ENCODE results near the gene ING4. TPM values are rescaled to one million over a fixed set of nuclear protein-coding genes. Genes with fewer than 3 reads are reported as not detected.

The ING4 gene
- polyA plus RNA-seq, 6 donors from 2014 or later = 93.5 to 139 (median 112) TPM

DNA sequence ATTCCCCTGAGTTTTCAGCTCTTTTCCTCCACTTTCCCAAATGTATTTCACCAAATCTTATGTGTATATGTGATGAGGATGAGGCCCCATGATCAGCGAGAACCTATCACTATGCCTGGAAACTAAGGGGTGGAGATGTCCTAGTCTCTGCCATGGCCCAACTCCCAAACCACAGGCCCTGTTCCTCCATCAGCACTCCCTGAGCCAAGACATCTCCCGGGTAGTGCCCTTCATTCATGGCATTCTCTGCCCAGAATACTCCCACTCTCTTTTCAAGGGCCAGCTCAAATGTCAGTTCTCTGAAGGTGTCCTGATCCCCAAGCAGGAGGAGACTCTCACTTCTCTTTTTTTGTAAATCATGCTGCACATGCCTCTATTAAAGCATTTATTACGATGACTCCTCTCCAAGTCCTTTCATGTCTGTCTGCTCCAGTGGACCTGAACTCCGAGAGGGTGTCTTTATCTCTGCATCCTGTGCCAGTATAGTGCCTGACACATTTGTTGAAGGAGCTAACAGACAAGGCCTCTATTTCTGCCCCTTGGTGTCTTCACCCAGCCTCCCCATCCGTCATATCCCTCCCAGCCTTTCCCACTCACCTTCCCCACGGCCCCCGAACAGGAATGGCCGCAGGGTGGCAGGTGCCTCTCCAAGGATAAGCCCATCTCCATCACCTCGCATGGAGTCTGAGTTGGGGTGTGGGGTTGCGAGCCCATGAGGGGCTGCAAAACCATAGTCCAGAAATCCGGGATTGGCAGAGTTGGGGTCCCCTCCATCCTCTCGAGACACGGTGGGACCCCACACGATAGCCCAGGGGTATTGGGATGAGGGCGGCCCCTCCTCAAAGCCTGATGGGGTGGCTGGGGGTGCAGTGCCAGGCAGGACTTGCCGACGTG is 34.0 kb upstream of the ING4 start:
- peak; percentile 72 for DNase-seq
- peaks cover 5 to 11% (median 8%) of the 10 kb centered on the region in 3 donors for H3K27me3 Mint-ChIP-seq
- H3K27ac Mint-ChIP-seq = peak overlapping the region; percentile 24 to 95 (median 82)
- peaks cover 0 to 7% of the 10 kb centered on the region in 2 donors for H3K36me3 Mint-ChIP-seq
- peaks cover 67 to 74% (median 70%) of the 10 kb centered on the region in 3 donors for H3K4me1 Mint-ChIP-seq
- peak; percentile 90 for ATAC-seq (ENCODE audit: low read depth in 2 of 2)
- H3K9me3 Mint-ChIP-seq = no peaks in the 10 kb centered on the region
- peak overlapping the region; percentile 29 to 88 (median 58) for H3K4me3 Mint-ChIP-seq

DNA sequence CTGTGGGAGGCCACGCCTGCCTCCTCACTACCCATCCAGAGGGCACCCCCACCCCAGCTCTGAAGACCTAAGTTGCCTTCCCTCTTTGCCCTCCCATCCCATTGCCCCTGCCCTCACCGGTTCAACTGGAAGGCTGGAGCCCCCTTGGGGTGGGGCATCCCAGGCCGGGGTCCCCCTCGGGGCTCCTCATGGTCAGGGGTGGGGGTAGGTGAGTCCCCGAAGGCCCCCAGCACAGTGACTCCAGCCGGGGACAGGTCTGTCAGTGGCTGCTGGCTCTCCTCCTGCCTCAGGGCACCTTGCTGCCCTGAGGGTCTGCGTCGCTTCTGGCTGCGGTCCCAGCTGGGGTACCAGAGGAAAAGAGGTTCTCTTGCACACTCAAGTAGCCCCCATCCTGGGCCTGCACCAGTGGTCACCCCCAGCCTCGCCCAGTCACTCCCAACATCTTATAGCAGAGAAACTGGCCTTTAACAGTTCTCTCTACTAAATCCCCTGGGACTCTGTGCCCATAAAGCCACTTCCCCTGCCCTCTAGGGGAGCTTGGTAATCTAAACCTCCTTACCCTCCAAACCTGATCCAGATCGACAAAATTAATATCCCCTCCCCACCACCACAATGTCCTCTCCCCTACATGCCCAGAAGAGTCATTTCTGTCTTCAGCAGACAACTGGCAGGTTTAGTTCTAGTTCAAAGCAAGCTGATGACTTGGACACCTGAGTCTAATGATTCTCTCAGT is 32.6 kb upstream of the ING4 start:
- H3K27ac Mint-ChIP-seq = peak overlapping the region in 3 of 6 donors; percentile 43 to 84 (median 67)
- no peak for DNase-seq
- peaks cover 57 to 72% (median 61%) of the 10 kb centered on the region in 3 donors for H3K4me1 Mint-ChIP-seq

GRCh38 chr12:6694701-6695100 is 31.8 kb upstream of the ING4 start:
- Mint-ChIP-seq H3K4me1 (peaks cover 61 to 79% (median 65%) of the 10 kb centered on the region in 3 donors), H3K27ac (peak overlapping the region in 3 of 6 donors; percentile 10 to 76 (median 37)), H3K4me3 (peak overlapping the region in 2 of 8 donors; percentile 28 to 30), H3K9me3 (no peaks in the 10 kb centered on the region), H3K36me3 (no peaks in the 10 kb centered on the region), H3K27me3 (no peaks in the 10 kb centered on the region)
- ATAC-seq (ENCODE audit: low read depth in 2 of 2) = no peak
- no peak for DNase-seq

More for the DNA sequence above, 32.6 kb upstream of the ING4 start:
- Mint-ChIP-seq H3K36me3 (no peaks in the 10 kb centered on the region), H3K4me3 (peak overlapping the region in 5 of 8 donors; percentile 15 to 64 (median 28)), H3K9me3 (no peaks in the 10 kb centered on the region), H3K27me3 (no peaks in the 10 kb centered on the region)
- ATAC-seq (ENCODE audit: low read depth in 2 of 2) = no peak

- DNase-seq = no peak
- H3K4me3 Mint-ChIP-seq = peak overlapping the region in 3 of 8 donors; percentile 22 to 73 (median 47)
- H3K27me3 Mint-ChIP-seq = no peaks in the 10 kb centered on the region
- peaks cover 55 to 76% (median 58%) of the 10 kb centered on the region in 3 donors for H3K4me1 Mint-ChIP-seq
- peak overlapping the region in 1 of 6 donors; percentile 64 for H3K27ac Mint-ChIP-seq
- H3K9me3 Mint-ChIP-seq = no peaks in the 10 kb centered on the region
- ATAC-seq (ENCODE audit: low read depth in 2 of 2) = no peak
- no peaks in the 10 kb centered on the region for H3K36me3 Mint-ChIP-seq
These were observed 31.0 kb upstream of the ING4 start for GRCh38 chr12:6693832-6694355.

DNA sequence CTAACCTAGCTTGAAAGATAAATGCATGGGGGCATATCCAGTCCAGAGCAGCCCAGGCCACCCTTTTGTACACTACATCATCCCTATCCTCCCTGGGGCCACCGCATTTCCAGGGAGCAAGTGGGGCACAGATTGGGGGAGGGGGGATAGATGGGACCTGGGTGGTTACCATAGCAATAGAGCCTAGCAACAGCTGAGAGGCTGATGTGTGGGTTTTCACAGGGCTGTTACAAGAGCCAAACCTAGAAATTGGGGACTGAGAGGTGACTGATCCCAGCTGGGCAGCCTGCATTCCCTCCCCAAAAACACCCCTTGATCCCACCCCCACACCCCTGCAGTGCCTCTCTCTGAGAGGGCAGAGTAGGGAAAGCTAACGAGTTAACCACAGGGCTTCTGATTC is 30.0 kb upstream of the ING4 start:
- Mint-ChIP-seq H3K9me3 (no peaks in the 10 kb centered on the region), H3K4me1 (peaks cover 55 to 75% (median 57%) of the 10 kb centered on the region in 3 donors), H3K4me3 (peak overlapping the region in 2 of 8 donors; percentile 15 to 73), H3K36me3 (no peaks in the 10 kb centered on the region), H3K27ac (peak overlapping the region in 1 of 6 donors; percentile 35), H3K27me3 (no peaks in the 10 kb centered on the region)
- ATAC-seq (ENCODE audit: low read depth in 2 of 2) (no peak), DNase-seq (no peak)

- Mint-ChIP-seq H3K9me3 (no peaks in the 10 kb centered on the region), H3K36me3 (no peaks in the 10 kb centered on the region), H3K4me1 (peaks cover 54 to 75% (median 57%) of the 10 kb centered on the region in 3 donors), H3K27me3 (no peaks in the 10 kb centered on the region), H3K4me3 (peak overlapping the region in 5 of 8 donors; percentile 32 to 90 (median 65)), H3K27ac (peak overlapping the region in 3 of 6 donors; percentile 59 to 77 (median 70))
- DNase-seq = no peak
- no peak for ATAC-seq (ENCODE audit: low read depth in 2 of 2)
These were observed 28.6 kb upstream of the ING4 start for GRCh38 chr12:6691473-6691872.

GRCh38 chr12:6688999-6689882 is 26.3 kb upstream of the ING4 start, which contains the start of gene ZNF384:
ZNF384 (minus strand) TSS chr12:6689375; CDS start chr12:6679520, 9,855 bp downstream.
- peak within 1 kb of the TSS; percentile 87 to 97 (median 96) for H3K4me3 Mint-ChIP-seq
- H3K27ac Mint-ChIP-seq = peak within 1 kb of the TSS; percentile 95 to 99 (median 98)
- H3K36me3 Mint-ChIP-seq = no peaks in the 10 kb centered on the region
- peak; percentile 82 to 83 for ATAC-seq (ENCODE audit: low read depth in 2 of 2)
- peaks cover 41 to 75% (median 55%) of the 10 kb centered on the region in 3 donors for H3K4me1 Mint-ChIP-seq
- H3K27me3 Mint-ChIP-seq = no peaks in the 10 kb centered on the region
- no peaks in the 10 kb centered on the region for H3K9me3 Mint-ChIP-seq
- DNase-seq = peak; percentile 95

DNA sequence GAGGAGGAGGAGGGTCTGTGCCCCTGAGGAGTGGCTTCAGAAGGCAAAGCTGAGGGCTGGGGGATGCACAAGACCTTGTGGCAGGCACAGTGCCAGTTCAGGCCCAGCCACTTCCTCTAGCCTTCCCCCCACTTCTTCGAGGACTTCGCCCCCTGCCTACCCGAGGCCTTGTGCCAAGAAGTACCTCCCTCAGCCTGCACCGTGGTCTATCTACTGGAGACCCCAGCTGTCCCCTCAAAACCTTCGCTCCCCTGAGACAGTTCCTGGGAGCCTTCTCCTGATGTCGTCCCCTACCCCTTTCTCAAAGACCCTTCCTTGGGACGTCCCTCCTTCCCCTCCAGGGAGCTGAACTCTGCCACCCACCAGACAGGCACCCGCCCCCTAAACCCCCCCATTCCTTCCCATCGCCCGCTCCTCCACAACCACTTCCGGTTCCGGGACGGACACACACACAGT is 25.7 kb upstream of the ING4 start:
- Mint-ChIP-seq H3K4me3 (peak overlapping the region; percentile 87 to 97 (median 96)), H3K27ac (peak overlapping the region; percentile 84 to 99 (median 98)), H3K4me1 (peaks cover 36 to 68% (median 49%) of the 10 kb centered on the region in 3 donors), H3K36me3 (no peaks in the 10 kb centered on the region), H3K9me3 (no peaks in the 10 kb centered on the region), H3K27me3 (no peaks in the 10 kb centered on the region)
- peak; percentile 51 for DNase-seq
- peak; percentile 17 to 20 for ATAC-seq (ENCODE audit: low read depth in 2 of 2)

GRCh38 chr12:6685814-6686213 is 22.9 kb upstream of the ING4 start:
- ATAC-seq (ENCODE audit: low read depth in 2 of 2) = no peak
- Mint-ChIP-seq H3K36me3 (no peaks in the 10 kb centered on the region), H3K9me3 (no peaks in the 10 kb centered on the region), H3K4me1 (peaks cover 40 to 66% (median 55%) of the 10 kb centered on the region in 3 donors), H3K27ac (peak overlapping the region in 1 of 6 donors; percentile 26), H3K4me3 (peak overlapping the region in 1 of 8 donors; percentile 90), H3K27me3 (no peaks in the 10 kb centered on the region)
- no peak for DNase-seq

GRCh38 chr12:6684609-6685008 is 21.7 kb upstream of the ING4 start:
- H3K36me3 Mint-ChIP-seq = no peaks in the 10 kb centered on the region
- H3K27ac Mint-ChIP-seq = peak overlapping the region in 3 of 6 donors; percentile 21 to 76 (median 34)
- ATAC-seq (ENCODE audit: low read depth in 2 of 2) (no peak), DNase-seq (peak; percentile 59)
- H3K9me3 Mint-ChIP-seq = no peaks in the 10 kb centered on the region
- H3K4me3 Mint-ChIP-seq = peak overlapping the region in 2 of 8 donors; percentile 44 to 72
- H3K27me3 Mint-ChIP-seq = no peaks in the 10 kb centered on the region
- H3K4me1 Mint-ChIP-seq = peaks cover 33 to 55% (median 49%) of the 10 kb centered on the region in 3 donors

DNA sequence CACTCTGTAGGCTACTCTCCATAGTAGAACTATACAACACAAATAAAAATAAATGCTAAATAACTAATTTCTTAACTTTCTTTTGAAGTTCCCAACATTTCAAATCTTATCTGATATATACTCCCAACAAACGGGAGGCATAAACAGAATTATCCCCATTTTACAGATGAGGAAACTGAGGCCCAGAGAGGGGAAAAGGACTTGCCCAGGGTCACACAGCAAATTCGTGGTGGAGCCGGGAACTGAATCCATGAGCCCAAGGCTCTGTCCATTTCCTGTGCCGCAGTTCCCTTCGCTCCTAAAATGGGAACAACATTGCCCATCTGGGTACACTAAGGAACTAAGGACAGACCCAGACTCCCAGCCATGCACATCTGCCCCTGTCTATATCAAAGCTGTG is 14.0 kb upstream of the ING4 start:
- DNase-seq = no peak
- Mint-ChIP-seq H3K4me3 (peak overlapping the region in 1 of 8 donors; percentile 50), H3K36me3 (peaks cover 12 to 24% of the 10 kb centered on the region in 2 donors), H3K4me1 (peaks cover under 1 to 17% (median 3%) of the 10 kb centered on the region in 3 donors), H3K9me3 (no peaks in the 10 kb centered on the region), H3K27ac (no peak overlapping the region), H3K27me3 (no peaks in the 10 kb centered on the region)
- no peak for ATAC-seq (ENCODE audit: low read depth in 2 of 2)

DNA sequence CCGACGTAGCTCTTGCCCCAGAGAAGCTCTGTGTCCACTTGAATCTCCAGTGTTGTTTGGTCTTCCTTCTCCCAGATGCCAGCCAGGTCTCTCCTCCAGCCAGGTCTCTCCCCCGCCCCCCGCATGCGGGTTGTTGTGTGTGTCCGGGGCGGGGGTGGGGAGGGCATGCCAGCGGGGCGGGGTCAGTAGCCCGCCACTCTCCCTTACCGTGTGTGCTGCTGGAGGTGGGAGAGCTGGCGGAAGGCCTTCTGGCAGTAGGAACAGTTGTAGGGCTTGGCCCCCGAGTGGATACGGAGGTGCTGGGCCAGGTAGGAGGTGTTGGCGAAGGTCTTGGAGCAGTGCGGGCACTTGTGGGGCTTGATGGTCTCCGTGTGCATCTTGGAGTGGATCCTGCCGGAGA is 9.2 kb upstream of the ING4 start:
- no peak overlapping the region for H3K27ac Mint-ChIP-seq
- DNase-seq (no peak), ATAC-seq (ENCODE audit: low read depth in 2 of 2) (no peak)
- H3K36me3 Mint-ChIP-seq = peaks cover 21 to 35% of the 10 kb centered on the region in 2 donors
- no peak overlapping the region for H3K4me3 Mint-ChIP-seq
- peaks cover 0 to under 1% (median 0%) of the 10 kb centered on the region in 3 donors for H3K4me1 Mint-ChIP-seq
- no peaks in the 10 kb centered on the region for H3K9me3 Mint-ChIP-seq
- H3K27me3 Mint-ChIP-seq = no peaks in the 10 kb centered on the region

Data from naive B cell (primary cell).